ENCODE results near the gene PDE4B. TPM values are rescaled to one million over a fixed set of nuclear protein-coding genes. Genes with fewer than 3 reads are reported as not detected.

PDE4B gene
- total RNA-seq, 1 donor from 2014 or later, result 1.2 TPM

- H3K36me3 ChIP-seq, result peaks cover 8% of the 10 kb centered on the region
- Mint-ChIP-seq H3K4me3 (peak overlapping the region; percentile 91), H3K9me3 (peaks cover 12% of the 10 kb centered on the region), H3K36me3 (no peaks in the 10 kb centered on the region), H3K4me1 (peaks cover 4% of the 10 kb centered on the region), H3K27me3 (ENCODE audit: insufficient read depth, low read depth) (peaks cover 35% of the 10 kb centered on the region), H3K27ac (no peak overlapping the region)
- H3K9ac ChIP-seq, result no peak overlapping the region
- peaks cover 4% of the 10 kb centered on the region for H3K4me1 ChIP-seq
- H3K27me3 ChIP-seq, result peaks cover 82% of the 10 kb centered on the region
- no peak overlapping the region for H3K27ac ChIP-seq
- H2AFZ ChIP-seq (replicated peaks), result peak overlapping the region; percentile 97
- H3K4me2 ChIP-seq, result peak overlapping the region; percentile 99
- DNase-seq (ENCODE audit: low spot score), result peak; percentile 62
- peak overlapping the region; percentile 70 for H3K4me3 ChIP-seq
- H3K9me3 ChIP-seq (ENCODE audit: low read depth), result no peaks in the 10 kb centered on the region
- no peaks in the 10 kb centered on the region for H4K20me1 ChIP-seq (ENCODE audit: low read depth)
- H3F3A ChIP-seq (ENCODE audit: low read depth), result no peaks in the 10 kb centered on the region
- TF ChIP-seq EZH2phosphoT487 (IDR thresholded peaks at IDR 0.05) (no peak), EZH2 (IDR thresholded peaks at IDR 0.05) (peak; percentile 9)
- TF ChIP-seq, protein P1, sequence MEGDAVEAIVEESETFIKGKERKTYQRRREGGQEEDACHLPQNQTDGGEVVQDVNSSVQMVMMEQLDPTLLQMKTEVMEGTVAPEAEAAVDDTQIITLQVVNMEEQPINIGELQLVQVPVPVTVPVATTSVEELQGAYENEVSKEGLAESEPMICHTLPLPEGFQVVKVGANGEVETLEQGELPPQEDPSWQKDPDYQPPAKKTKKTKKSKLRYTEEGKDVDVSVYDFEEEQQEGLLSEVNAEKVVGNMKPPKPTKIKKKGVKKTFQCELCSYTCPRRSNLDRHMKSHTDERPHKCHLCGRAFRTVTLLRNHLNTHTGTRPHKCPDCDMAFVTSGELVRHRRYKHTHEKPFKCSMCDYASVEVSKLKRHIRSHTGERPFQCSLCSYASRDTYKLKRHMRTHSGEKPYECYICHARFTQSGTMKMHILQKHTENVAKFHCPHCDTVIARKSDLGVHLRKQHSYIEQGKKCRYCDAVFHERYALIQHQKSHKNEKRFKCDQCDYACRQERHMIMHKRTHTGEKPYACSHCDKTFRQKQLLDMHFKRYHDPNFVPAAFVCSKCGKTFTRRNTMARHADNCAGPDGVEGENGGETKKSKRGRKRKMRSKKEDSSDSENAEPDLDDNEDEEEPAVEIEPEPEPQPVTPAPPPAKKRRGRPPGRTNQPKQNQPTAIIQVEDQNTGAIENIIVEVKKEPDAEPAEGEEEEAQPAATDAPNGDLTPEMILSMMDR (IDR thresholded peaks at IDR 0.05), result no peak
- H3K79me2 ChIP-seq (ENCODE audit: low read depth), result no peaks in the 10 kb centered on the region
Measured at GRCh38 chr1:65791801-65792668, 660 bp upstream of the PDE4B start.

DNA sequence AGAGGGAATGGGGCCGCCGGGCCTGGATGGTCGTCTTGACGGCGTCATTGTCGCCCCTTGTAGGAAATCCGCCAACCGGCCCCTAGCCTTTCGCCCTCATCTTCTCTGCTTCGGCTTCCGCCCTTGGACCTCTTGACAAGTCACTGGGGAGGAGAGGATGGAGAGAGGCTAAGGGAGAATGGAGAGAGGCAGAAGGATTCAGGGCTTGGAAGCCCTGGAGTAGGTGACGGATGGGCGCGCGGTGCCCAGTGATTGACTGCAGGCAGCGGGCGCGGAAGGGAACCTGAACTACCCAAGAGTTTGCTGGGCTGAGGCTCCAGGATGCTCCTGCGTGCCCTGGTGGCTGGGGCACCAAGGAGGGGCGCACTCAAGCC, 651 bp downstream of the PDE4B start:
- H4K20me1 ChIP-seq (ENCODE audit: low read depth), result no peaks in the 10 kb centered on the region
- no peaks in the 10 kb centered on the region for H3K9me3 ChIP-seq (ENCODE audit: low read depth)
- H3K36me3 ChIP-seq, result peaks cover 8% of the 10 kb centered on the region
- H3K79me2 ChIP-seq (ENCODE audit: low read depth), result no peaks in the 10 kb centered on the region
- peak overlapping the region; percentile 97 for H2AFZ ChIP-seq (replicated peaks)
- Mint-ChIP-seq H3K27ac (no peak overlapping the region), H3K36me3 (no peaks in the 10 kb centered on the region), H3K4me1 (peaks cover 4% of the 10 kb centered on the region), H3K9me3 (peaks cover 12% of the 10 kb centered on the region), H3K27me3 (ENCODE audit: insufficient read depth, low read depth) (peaks cover 35% of the 10 kb centered on the region), H3K4me3 (peak overlapping the region; percentile 88)
- TF ChIP-seq EZH2phosphoT487 (IDR thresholded peaks at IDR 0.05) (peak; percentile 42), EZH2 (IDR thresholded peaks at IDR 0.05) (peak; percentile 28)
- TF ChIP-seq, protein P1 (IDR thresholded peaks at IDR 0.05), result no peak
- no peaks in the 10 kb centered on the region for H3F3A ChIP-seq (ENCODE audit: low read depth)
- peak overlapping the region; percentile 70 for H3K4me3 ChIP-seq
- no peak overlapping the region for H3K9ac ChIP-seq
- peaks cover 4% of the 10 kb centered on the region for H3K4me1 ChIP-seq
- H3K27ac ChIP-seq, result no peak overlapping the region
- H3K4me2 ChIP-seq, result peak overlapping the region; percentile 99
- peak; percentile 45 for DNase-seq (ENCODE audit: low spot score)
- H3K27me3 ChIP-seq, result peaks cover 82% of the 10 kb centered on the region

- Histone ChIP-seq H3K4me2 (no peak overlapping the region), H3K27ac (no peak overlapping the region), H3K4me1 (peaks cover 4% of the 10 kb centered on the region), H3K36me3 (no peaks in the 10 kb centered on the region), H3K9ac (no peak overlapping the region), H3K27me3 (peaks cover 66% of the 10 kb centered on the region), H3K4me3 (no peak overlapping the region), H2AFZ (replicated peaks) (no peak overlapping the region), H3F3A (ENCODE audit: low read depth) (no peaks in the 10 kb centered on the region), H4K20me1 (ENCODE audit: low read depth) (no peaks in the 10 kb centered on the region), H3K79me2 (ENCODE audit: low read depth) (no peaks in the 10 kb centered on the region), H3K9me3 (ENCODE audit: low read depth) (no peaks in the 10 kb centered on the region)
- Mint-ChIP-seq H3K27me3 (ENCODE audit: insufficient read depth, low read depth) (peaks cover 35% of the 10 kb centered on the region), H3K4me1 (peaks cover 4% of the 10 kb centered on the region), H3K36me3 (no peaks in the 10 kb centered on the region), H3K27ac (no peak overlapping the region), H3K4me3 (no peak overlapping the region), H3K9me3 (peaks cover 5% of the 10 kb centered on the region)
- TF ChIP-seq, protein P1 (IDR thresholded peaks at IDR 0.05), result no peak
- no peak for TF ChIP-seq EZH2phosphoT487 (IDR thresholded peaks at IDR 0.05)
- TF ChIP-seq EZH2 (IDR thresholded peaks at IDR 0.05), result no peak
- no peak for DNase-seq (ENCODE audit: low spot score)
Measured at GRCh38 chr1:65795311-65795710, 2.6 kb downstream of the PDE4B start.
